Liver (tissue), 3 donors: Measurements from ENCODE around the gene CASP3.
"Not testable (repeated sequence)": the region's sequence is repeated elsewhere in the genome, so short reads cannot be mapped to it uniquely, and the experiment has no call there.

ENCODE experiments used
- ATF3 ChIP-seq: IDR thresholded peaks from 2 replicates; pipeline ENCODE4 v1.6.1; 2016; ENCODE audit warnings: antibody characterized with exemption
- CTCF ChIP-seq: fragments of 150-350 bp; IDR thresholded peaks from 2 replicates; pipeline ENCODE4 v1.5.1; 2017; ENCODE audit warnings: improper control_type of control experiment, low read depth, low read length; ENCODE audit not compliant: missing input control
- FOXA1 ChIP-seq: IDR thresholded peaks from 2 replicates; pipeline ENCODE4 v1.6.1; 2016; ENCODE audit warnings: antibody characterized with exemption
- FOXA2 ChIP-seq: IDR thresholded peaks from 2 replicates; pipeline ENCODE4 v1.6.1; 2016; ENCODE audit warnings: antibody characterized with exemption
- JUND ChIP-seq, 2 donors: IDR thresholded peaks; 2 replicates each; pipeline ENCODE4 v1.6.1; 2016; ENCODE audit warnings: antibody characterized with exemption in 2 of 2
- MAX ChIP-seq: IDR thresholded peaks from 2 replicates; pipeline ENCODE4 v1.6.1; 2016; ENCODE audit warnings: antibody characterized with exemption
- RAD21 ChIP-seq, 2 donors: IDR thresholded peaks; 2 replicates each; pipeline ENCODE4 v1.6.1; 2016; ENCODE audit warnings: antibody characterized with exemption in 2 of 2, mild to moderate bottlenecking in 2 of 2
- REST ChIP-seq: IDR thresholded peaks from 2 replicates; pipeline ENCODE4 v1.6.1; 2016; ENCODE audit warnings: antibody characterized with exemption, mild to moderate bottlenecking
- RXRA ChIP-seq, 2 donors: IDR thresholded peaks; 2 replicates each; pipeline ENCODE4 v1.6.1; 2017 to 2018; ENCODE audit warnings: antibody characterized with exemption in 2 of 2, mild to moderate bottlenecking in 1 of 2
- SP1 ChIP-seq: IDR thresholded peaks from 2 replicates; pipeline ENCODE4 v1.6.1; 2018; ENCODE audit warnings: antibody characterized with exemption, mild to moderate bottlenecking
- TAF1 ChIP-seq: conservative IDR thresholded peaks from 2 replicates; pipeline ENCODE4 v1.6.1; 2016; ENCODE audit warnings: antibody characterized with exemption, mild to moderate bottlenecking
- ZBTB33 ChIP-seq: IDR thresholded peaks from 2 replicates; pipeline ENCODE4 v1.6.1; 2016; ENCODE audit warnings: antibody characterized with exemption
- donor health status: healthy.
- donor health status: healthy.

GRCh38 chr4:184607429-184607828, 41.8 kb downstream of the CASP3 start:
- not testable (repeated sequence) for TF ChIP-seq CTCF; ATF3; FOXA2; FOXA1; JUND (IDR thresholded peaks at IDR 0.05); TAF1; REST; MAX; SP1; RAD21 (IDR thresholded peaks at IDR 0.05); ZBTB33; RXRA (IDR thresholded peaks at IDR 0.05)
